ENCODE results near the gene IFFO2. TPM values are rescaled to one million over a fixed set of nuclear protein-coding genes. Genes with fewer than 3 reads are reported as not detected.

The IFFO2 gene
- total and polyA plus RNA-seq, 2 donors (not counting 3 experiments of a cell fraction or from before 2014, with no cell fraction given) = 31.1 to 31.3 TPM

- no TSS peak for BruUV-seq (replicated peaks)
- DNase-seq (ENCODE audit: low read depth, low spot score) = no peak
- ChIA-PET POLR2A (no interaction called here), CTCF (interaction anchor here (1.2 to 6.8 kb wide), 5 partner anchors 7 to 197 kb away, joined by 3 to 135 read pairs (median 15); no protein-coding TSS in a partner anchor)
- Histone ChIP-seq H2AFZ (ENCODE audit: low read depth, low read length) (no peak overlapping the region), H3K9me3 (replicated peaks; ENCODE audit: control insufficient read depth, insufficient read depth, low read length) (no peaks in the 10 kb centered on the region), H3K9ac (replicated peaks; ENCODE audit: extremely low read depth, insufficient read depth, low read length) (no peak overlapping the region), H3K79me2 (ENCODE audit: control insufficient read depth, insufficient read depth, low read length) (peaks cover 9% of the 10 kb centered on the region), H4K20me1 (replicated peaks; ENCODE audit: control insufficient read depth, extremely low read depth, insufficient read depth, low read length) (no peaks in the 10 kb centered on the region), H3K4me2 (ENCODE audit: insufficient read depth, low read length) (no peak overlapping the region), H3K4me1 (ENCODE audit: control insufficient read depth, extremely low read depth, insufficient read depth, low read length) (peaks cover 12% of the 10 kb centered on the region), H3K36me3 (ENCODE audit: control insufficient read depth in 2 of 2, extremely low read depth in 1 of 2, insufficient read depth in 2 of 2, low read length in 2 of 2) (peaks cover 2 to 9% of the 10 kb centered on the region in 2 experiments), H3K9me1 (replicated peaks; ENCODE audit: control insufficient read depth, extremely low read depth, insufficient read depth, low read length) (no peaks in the 10 kb centered on the region), H3K27me3 (ENCODE audit: control insufficient read depth in 2 of 2, insufficient read depth in 2 of 2, low read length in 2 of 2) (no peaks in the 10 kb centered on the region), H3K27ac (ENCODE audit: insufficient read depth, low read depth, low read length) (no peak overlapping the region), H3K4me3 (replicated peaks in 1 of 3; ENCODE audit: insufficient read depth in 1 of 3, low read depth in 1 of 3, low read length in 3 of 3) (no peak overlapping the region)
- no peak for FAIRE-seq
- dilution Hi-C loops (cut with MboI; ENCODE audit: extremely low pct_ligation_motif_present, low sequenced_read_pairs) (no loop called here), intact Hi-C loops (cut with micrococcal nuclease) (no loop called here)
- TF ChIP-seq JUN (IDR thresholded peaks at IDR 0.05; ENCODE audit: borderline replicate concordance, insufficient read depth, insufficient read length, low read depth) (no peak), POLR2A (IDR thresholded peaks at IDR 0.05; ENCODE audit: low read depth, low read length) (no peak), FOS (IDR thresholded peaks at IDR 0.05; ENCODE audit: borderline replicate concordance, insufficient read depth, low read length) (no peak), MYC (IDR thresholded peaks at IDR 0.05; ENCODE audit: low read depth, low read length) (no peak), POLR2AphosphoS5 (IDR thresholded peaks at IDR 0.05; ENCODE audit: insufficient read depth, low read depth, low read length) (no peak), MAX (IDR thresholded peaks at IDR 0.05; ENCODE audit: insufficient read depth, insufficient read length) (no peak), EZH2 (IDR thresholded peaks at IDR 0.05; ENCODE audit: borderline replicate concordance, low read depth, low read length, severe bottlenecking) (no peak), GATA2 (IDR thresholded peaks at IDR 0.05; ENCODE audit: insufficient read depth, insufficient read length, low read depth, low read length) (no peak)
- TF ChIP-seq, protein P1, sequence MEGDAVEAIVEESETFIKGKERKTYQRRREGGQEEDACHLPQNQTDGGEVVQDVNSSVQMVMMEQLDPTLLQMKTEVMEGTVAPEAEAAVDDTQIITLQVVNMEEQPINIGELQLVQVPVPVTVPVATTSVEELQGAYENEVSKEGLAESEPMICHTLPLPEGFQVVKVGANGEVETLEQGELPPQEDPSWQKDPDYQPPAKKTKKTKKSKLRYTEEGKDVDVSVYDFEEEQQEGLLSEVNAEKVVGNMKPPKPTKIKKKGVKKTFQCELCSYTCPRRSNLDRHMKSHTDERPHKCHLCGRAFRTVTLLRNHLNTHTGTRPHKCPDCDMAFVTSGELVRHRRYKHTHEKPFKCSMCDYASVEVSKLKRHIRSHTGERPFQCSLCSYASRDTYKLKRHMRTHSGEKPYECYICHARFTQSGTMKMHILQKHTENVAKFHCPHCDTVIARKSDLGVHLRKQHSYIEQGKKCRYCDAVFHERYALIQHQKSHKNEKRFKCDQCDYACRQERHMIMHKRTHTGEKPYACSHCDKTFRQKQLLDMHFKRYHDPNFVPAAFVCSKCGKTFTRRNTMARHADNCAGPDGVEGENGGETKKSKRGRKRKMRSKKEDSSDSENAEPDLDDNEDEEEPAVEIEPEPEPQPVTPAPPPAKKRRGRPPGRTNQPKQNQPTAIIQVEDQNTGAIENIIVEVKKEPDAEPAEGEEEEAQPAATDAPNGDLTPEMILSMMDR (IDR thresholded peaks at IDR 0.05; ENCODE audit: extremely low read depth in 1 of 2, insufficient read depth in 1 of 2, low read depth in 1 of 2, low read length in 2 of 2) = no peak
These were observed 39.2 kb downstream of the IFFO2 start for GRCh38 chr1:18917071-18917799.
